ENCODE data around the gene PTPRN2.

PTPRN2 gene

GRCh38 chr7:157603716-157604115, 983.9 kb downstream of the PTPRN2 start:
- H3K4me3 ChIP-seq (ENCODE audit: low read depth, low read length): no peak overlapping the region
- DNase-seq (ENCODE audit: low read depth): no peak
- in situ Hi-C loops (cut with HindIII; ENCODE audit: low sequenced_read_pairs): no loop called here
- TF ChIP-seq CTCF (IDR thresholded peaks at IDR 0.05; ENCODE audit: low read depth, low read length, missing control alignments): no peak

- in situ Hi-C loops (cut with HindIII; ENCODE audit: low sequenced_read_pairs): no loop called here
- DNase-seq (ENCODE audit: low read depth): no peak
- TF ChIP-seq CTCF (IDR thresholded peaks at IDR 0.05; ENCODE audit: low read depth, low read length, missing control alignments): no peak
Measured at GRCh38 chr7:157603005-157603404, 984.6 kb downstream of the PTPRN2 start.

GRCh38 chr7:157602581-157602980, 985.0 kb downstream of the PTPRN2 start:
- in situ Hi-C loops (cut with HindIII; ENCODE audit: low sequenced_read_pairs): no loop called here
- no peak for TF ChIP-seq CTCF (IDR thresholded peaks at IDR 0.05; ENCODE audit: low read depth, low read length, missing control alignments)
- no peak overlapping the region for H3K4me3 ChIP-seq (ENCODE audit: low read depth, low read length)
- DNase-seq (ENCODE audit: low read depth): no peak

More at GRCh38 chr7:157603005-157603404, 984.6 kb downstream of the PTPRN2 start:
- H3K4me3 ChIP-seq (ENCODE audit: low read depth, low read length): no peak overlapping the region

- no peak for TF ChIP-seq CTCF (IDR thresholded peaks at IDR 0.05; ENCODE audit: low read depth, low read length, missing control alignments)
- in situ Hi-C loops (cut with HindIII; ENCODE audit: low sequenced_read_pairs): no loop called here
- DNase-seq (ENCODE audit: low read depth): no peak
- H3K4me3 ChIP-seq (ENCODE audit: low read depth, low read length): no peak overlapping the region
Measured at GRCh38 chr7:157602156-157602555, 985.5 kb downstream of the PTPRN2 start.

GRCh38 chr7:157601530-157601929, 986.1 kb downstream of the PTPRN2 start:
- no peak for DNase-seq (ENCODE audit: low read depth)
- H3K4me3 ChIP-seq (ENCODE audit: low read depth, low read length): no peak overlapping the region
- in situ Hi-C loops (cut with HindIII; ENCODE audit: low sequenced_read_pairs): no loop called here
- TF ChIP-seq CTCF (IDR thresholded peaks at IDR 0.05; ENCODE audit: low read depth, low read length, missing control alignments): no peak

- in situ Hi-C loops (cut with HindIII; ENCODE audit: low sequenced_read_pairs): no loop called here
- no peak for TF ChIP-seq CTCF (IDR thresholded peaks at IDR 0.05; ENCODE audit: low read depth, low read length, missing control alignments)
- no peak overlapping the region for H3K4me3 ChIP-seq (ENCODE audit: low read depth, low read length)
- no peak for DNase-seq (ENCODE audit: low read depth)
Measured at GRCh38 chr7:157599491-157599890, 988.1 kb downstream of the PTPRN2 start.

- no peak for DNase-seq (ENCODE audit: low read depth)
- in situ Hi-C loops (cut with HindIII; ENCODE audit: low sequenced_read_pairs): no loop called here
Measured at GRCh38 chr7:157597562-157597961, 990.1 kb downstream of the PTPRN2 start.

More at GRCh38 chr7:157597562-157597961, 990.1 kb downstream of the PTPRN2 start:
- TF ChIP-seq CTCF (IDR thresholded peaks at IDR 0.05; ENCODE audit: low read depth, low read length, missing control alignments): no peak
- no peak overlapping the region for H3K4me3 ChIP-seq (ENCODE audit: low read depth, low read length)

All from astrocyte of the cerebellum (primary cell).